Subcutaneous abdominal adipose tissue (tissue), 5 donors: ENCODE data around the gene FBXO10.

ENCODE experiments used
- H3K27ac ChIP-seq: one replicate; pipeline ENCODE4 v1.7.0; 2013; ENCODE audit warnings: low read depth, mild to moderate bottlenecking, inconsistent platforms, low read length, moderate library complexity
- H3K27me3 ChIP-seq, 5 donors: one replicate each; pipeline ENCODE4 v1.7.0; 2013; ENCODE audit warnings: low read length in 5 of 5, inconsistent platforms in 1 of 5; ENCODE audit not compliant: control insufficient read depth in 5 of 5, insufficient read depth in 4 of 5
- H3K36me3 ChIP-seq, 5 donors: one replicate each; pipeline ENCODE4 v1.7.0; 2013; ENCODE audit warnings: low read length in 5 of 5; ENCODE audit not compliant: control insufficient read depth in 5 of 5, insufficient read depth in 5 of 5
- H3K4me1 ChIP-seq, 5 donors: one replicate each; pipeline ENCODE4 v1.7.0; 2013; ENCODE audit warnings: low read length in 5 of 5, mild to moderate bottlenecking in 3 of 5, moderate library complexity in 1 of 5; ENCODE audit not compliant: control insufficient read depth in 5 of 5, insufficient read depth in 5 of 5
- H3K4me3 ChIP-seq, 5 donors: one replicate each; pipeline ENCODE4 v1.7.0; 2013; ENCODE audit warnings: low read length in 5 of 5, low read depth in 1 of 5
- H3K9ac ChIP-seq, 5 donors: one replicate each; pipeline ENCODE4 v1.7.0; 2013; ENCODE audit warnings: low read length in 5 of 5, mild to moderate bottlenecking in 4 of 5, moderate library complexity in 3 of 5
- H3K9me3 ChIP-seq, 5 donors: one replicate each; pipeline ENCODE4 v1.7.0; 2013; ENCODE audit warnings: low read length in 5 of 5; ENCODE audit not compliant: control insufficient read depth in 5 of 5
- donor health status: healthy.
- donor health status: healthy.
- donor health status: healthy.
- donor health status: healthy.
- donor health status: healthy.

The FBXO10 gene

DNA sequence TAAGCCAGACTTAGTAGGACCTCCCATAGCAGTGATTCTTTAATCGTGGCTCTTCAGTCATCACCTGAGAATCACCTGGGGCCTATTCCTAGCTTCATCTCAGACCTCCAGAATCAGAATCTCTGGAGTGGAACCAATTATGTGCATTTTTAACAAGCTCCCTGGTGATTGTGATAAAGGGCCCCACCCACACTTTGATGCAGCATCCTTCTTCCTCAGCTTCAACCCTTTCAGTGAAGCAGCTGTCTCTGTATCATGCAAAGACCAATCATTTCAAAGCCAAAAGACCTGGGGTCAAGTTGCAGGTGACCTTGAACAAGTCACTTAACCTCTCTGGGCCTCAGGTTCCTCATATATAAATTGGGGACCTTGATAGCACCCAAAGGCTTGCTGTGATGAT, 17.1 kb downstream of the FBXO10 start:
- Histone ChIP-seq H3K27ac (no peak overlapping the region), H3K9me3 (no peaks in the 10 kb centered on the region), H3K36me3 (peaks cover 0 to 6% (median 0%) of the 10 kb centered on the region in 5 donors), H3K9ac (no peak overlapping the region), H3K27me3 (no peaks in the 10 kb centered on the region), H3K4me1 (no peaks in the 10 kb centered on the region), H3K4me3 (no peak overlapping the region)

DNA sequence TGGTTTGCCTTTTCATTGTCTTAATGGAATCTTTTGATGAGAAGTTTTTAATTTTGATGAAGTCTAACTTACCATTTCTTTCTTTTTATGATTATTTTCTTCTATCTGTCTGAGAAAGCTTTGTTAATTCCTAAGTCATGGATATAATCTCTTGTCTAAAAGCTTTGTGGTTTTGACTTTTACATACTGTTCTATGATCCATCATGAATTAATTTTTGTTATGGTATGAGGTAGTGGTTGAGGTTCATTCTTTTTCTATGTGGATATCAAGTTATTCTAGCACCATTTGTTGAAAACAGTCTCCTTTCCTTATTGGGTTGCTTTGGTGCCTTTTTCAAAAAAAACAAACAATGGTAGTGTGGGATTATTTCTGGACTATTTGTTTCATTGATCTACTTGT, 20.4 kb downstream of the FBXO10 start:
- Histone ChIP-seq H3K9ac (no peak overlapping the region), H3K4me1 (no peaks in the 10 kb centered on the region), H3K27ac (no peak overlapping the region), H3K9me3 (no peaks in the 10 kb centered on the region), H3K4me3 (no peak overlapping the region), H3K36me3 (no peaks in the 10 kb centered on the region), H3K27me3 (no peaks in the 10 kb centered on the region)

DNA sequence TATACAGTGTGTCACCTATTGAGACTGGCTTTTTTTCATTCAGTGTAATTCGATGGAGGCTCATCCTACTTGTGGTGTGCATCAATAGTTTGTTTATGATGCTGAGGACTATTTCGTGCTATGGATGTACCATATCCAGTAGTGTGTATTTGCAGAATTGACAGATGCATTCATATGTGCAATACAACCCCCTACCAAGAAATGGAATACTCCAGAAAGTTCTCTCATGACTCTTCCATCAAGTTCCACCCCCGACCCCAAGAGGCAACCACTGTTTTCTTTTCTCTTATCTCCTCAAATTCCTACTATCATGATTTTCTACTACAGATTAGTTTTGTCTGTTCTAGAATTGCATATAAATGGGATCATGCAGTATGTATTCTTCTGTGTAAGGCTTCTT, 21.9 kb downstream of the FBXO10 start:
- Histone ChIP-seq H3K27ac (no peak overlapping the region), H3K4me3 (no peak overlapping the region), H3K27me3 (no peaks in the 10 kb centered on the region), H3K9me3 (no peaks in the 10 kb centered on the region), H3K36me3 (no peaks in the 10 kb centered on the region), H3K4me1 (no peaks in the 10 kb centered on the region), H3K9ac (no peak overlapping the region)

DNA sequence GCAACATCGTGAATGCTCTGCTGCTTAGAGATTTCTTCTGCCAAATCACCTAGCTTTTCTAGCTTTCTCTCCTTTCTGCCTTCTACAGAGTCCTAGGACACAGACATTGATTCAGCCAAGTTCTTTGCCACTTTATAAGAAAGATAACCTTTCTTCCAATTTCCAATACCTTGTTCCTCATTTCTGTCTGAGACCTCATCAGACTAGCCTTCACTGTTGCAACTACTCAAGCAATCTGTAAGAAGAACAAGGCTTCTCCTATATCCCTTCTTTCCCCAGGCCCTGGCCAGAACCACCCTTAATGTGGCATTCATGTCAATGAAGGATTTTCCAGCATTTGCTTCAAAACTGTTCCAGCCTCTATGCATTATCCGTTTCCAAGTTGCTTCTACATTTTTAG, 24.3 kb downstream of the FBXO10 start:
- Histone ChIP-seq H3K27me3 (no peaks in the 10 kb centered on the region), H3K9me3 (no peaks in the 10 kb centered on the region), H3K4me3 (no peak overlapping the region), H3K4me1 (no peaks in the 10 kb centered on the region), H3K36me3 (no peaks in the 10 kb centered on the region), H3K9ac (no peak overlapping the region), H3K27ac (no peak overlapping the region)

DNA sequence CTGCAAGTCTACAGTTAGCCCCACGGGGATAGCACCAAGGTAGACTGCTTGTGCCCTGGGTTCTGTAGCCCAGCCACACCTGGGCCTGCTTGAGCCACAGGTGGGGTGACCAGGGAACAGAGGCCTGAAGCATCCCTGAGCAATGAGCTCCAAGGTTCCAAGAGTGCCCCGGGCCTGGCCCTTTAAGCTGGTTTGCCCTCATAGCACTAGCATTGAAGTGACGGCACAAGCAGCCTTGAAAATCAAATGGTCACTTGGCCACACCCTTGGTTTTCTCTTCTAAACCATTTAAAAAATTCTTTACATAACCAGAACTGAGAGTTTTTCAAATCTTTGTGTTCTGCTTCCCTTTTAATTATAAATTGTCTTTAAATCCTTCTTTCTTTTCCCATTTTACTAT, 24.7 kb downstream of the FBXO10 start:
- Histone ChIP-seq H3K9ac (no peak overlapping the region), H3K27me3 (no peaks in the 10 kb centered on the region), H3K4me1 (no peaks in the 10 kb centered on the region), H3K4me3 (no peak overlapping the region), H3K27ac (no peak overlapping the region), H3K36me3 (no peaks in the 10 kb centered on the region), H3K9me3 (no peaks in the 10 kb centered on the region)

DNA sequence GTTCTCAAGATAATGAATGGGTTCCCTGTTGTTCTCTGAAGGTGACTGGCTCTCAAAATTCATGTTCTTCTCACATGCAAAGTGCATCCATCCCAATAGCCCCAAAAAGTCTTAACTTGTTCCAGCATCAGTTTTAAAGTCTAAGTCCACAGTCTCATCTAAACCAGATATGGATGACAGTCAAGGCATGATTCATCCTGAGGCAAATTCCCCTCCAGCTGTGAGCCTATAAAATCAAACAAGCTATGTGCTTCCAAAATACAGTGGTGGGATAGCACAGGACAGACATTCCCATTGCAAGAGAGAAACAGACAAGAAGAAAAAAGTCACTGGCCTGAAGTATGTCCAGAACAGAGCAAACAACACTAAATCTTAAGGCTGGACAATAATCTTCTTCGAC, 25.4 kb downstream of the FBXO10 start:
- H3K36me3 ChIP-seq, result no peaks in the 10 kb centered on the region
- H3K27me3 ChIP-seq, result no peaks in the 10 kb centered on the region
- no peaks in the 10 kb centered on the region for H3K4me1 ChIP-seq
- H3K9me3 ChIP-seq, result no peaks in the 10 kb centered on the region
- no peak overlapping the region for H3K9ac ChIP-seq
- H3K27ac ChIP-seq, result no peak overlapping the region
- H3K4me3 ChIP-seq, result no peak overlapping the region

DNA sequence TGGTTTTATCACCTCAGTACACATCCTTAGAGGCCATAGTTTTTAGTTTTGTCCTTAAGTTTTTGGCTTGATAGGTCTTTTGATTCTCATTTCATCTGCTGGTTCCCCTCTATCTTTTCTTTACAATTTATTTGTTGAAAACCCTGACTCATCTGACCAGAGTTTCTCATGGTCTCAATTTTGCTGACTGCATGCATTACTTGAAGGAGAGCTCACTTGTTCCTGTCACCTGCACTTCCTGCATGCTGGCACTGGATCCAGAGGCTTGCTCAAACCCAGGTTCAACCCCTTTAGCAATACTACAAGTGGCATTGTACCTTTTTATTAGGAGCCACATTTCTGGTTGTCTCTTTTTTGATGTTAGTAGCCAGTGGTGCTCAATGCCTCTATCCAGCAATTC, 26.7 kb downstream of the FBXO10 start:
- Histone ChIP-seq H3K4me3 (no peak overlapping the region), H3K9me3 (no peaks in the 10 kb centered on the region), H3K4me1 (no peaks in the 10 kb centered on the region), H3K9ac (no peak overlapping the region), H3K27me3 (no peaks in the 10 kb centered on the region), H3K36me3 (no peaks in the 10 kb centered on the region), H3K27ac (no peak overlapping the region)

DNA sequence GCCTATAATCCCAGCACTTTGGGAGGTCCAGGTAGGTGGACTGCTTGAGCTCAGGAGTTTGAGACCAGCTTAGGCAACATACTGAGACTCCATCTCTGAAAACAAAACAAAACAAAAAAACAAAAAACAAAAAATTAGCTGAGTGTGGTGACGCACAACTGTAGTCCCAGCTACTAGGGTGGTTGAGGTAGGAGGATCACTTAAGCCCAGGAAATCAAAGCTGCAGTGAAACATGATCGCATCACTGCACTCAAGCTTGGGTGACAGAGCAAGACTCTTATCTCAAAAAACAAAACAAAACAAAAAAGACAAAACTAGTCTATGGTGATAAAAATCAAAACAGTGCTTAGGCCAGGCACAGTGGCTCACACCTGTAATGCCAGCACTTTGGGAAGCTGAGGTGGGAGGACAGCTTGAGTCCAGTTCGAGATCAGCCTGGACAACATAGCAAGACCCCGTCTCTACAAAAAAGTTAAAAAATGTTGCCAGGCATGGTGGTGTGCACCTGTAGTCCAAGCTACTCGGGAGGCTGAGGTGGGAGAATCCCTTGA, 28.8 kb downstream of the FBXO10 start:
- no peaks in the 10 kb centered on the region for H3K36me3 ChIP-seq
- no peaks in the 10 kb centered on the region for H3K9me3 ChIP-seq
- H3K4me1 ChIP-seq, result no peaks in the 10 kb centered on the region
- H3K9ac ChIP-seq, result no peak overlapping the region
- H3K27me3 ChIP-seq, result no peaks in the 10 kb centered on the region
- no peak overlapping the region for H3K27ac ChIP-seq
- H3K4me3 ChIP-seq, result no peak overlapping the region

DNA sequence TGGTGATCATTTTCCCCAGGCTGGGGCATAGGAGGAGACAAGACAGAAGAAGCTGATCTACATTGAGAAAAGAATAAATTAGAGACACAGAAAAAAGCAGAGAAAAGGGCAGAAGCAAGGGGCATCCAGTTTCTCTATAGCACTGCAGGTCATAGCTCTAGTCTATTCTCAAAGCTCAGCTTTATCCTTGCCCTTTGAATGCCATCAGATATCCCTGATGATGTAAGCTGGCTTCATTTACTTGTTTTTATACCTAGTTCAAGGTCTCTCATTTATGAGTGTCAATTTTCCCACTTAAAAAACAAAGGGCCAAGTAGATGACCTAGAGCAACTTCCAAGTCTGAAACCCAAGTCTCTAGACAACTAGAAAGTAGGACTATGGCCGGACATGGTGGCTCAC, 32.7 kb downstream of the FBXO10 start:
- Histone ChIP-seq H3K9ac (no peak overlapping the region), H3K27ac (no peak overlapping the region), H3K4me3 (no peak overlapping the region), H3K4me1 (peaks cover 2 to 6% (median 5%) of the 10 kb centered on the region in 5 donors), H3K9me3 (no peaks in the 10 kb centered on the region), H3K36me3 (peaks cover 0 to 18% (median 12%) of the 10 kb centered on the region in 5 donors), H3K27me3 (no peaks in the 10 kb centered on the region)

DNA sequence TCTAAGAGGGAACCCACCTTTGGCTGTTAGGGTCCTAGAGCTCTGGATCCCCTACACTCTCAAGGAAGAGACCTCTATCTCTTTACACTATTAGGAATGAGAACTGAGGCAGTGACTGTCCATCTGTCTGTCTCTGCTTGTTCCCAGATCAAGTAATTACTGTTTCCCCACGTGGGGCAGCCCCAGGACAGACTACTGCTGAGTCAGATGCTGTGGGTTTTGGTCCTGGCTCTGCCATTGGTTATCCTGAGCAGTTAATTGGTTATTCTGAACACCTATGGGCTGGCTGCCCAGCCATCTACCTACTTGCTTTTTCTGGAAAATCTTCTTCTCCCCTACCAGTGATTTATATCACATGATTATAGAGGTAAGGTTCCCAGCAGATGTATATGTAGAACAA, 33.3 kb downstream of the FBXO10 start:
- H3K9ac ChIP-seq, result no peak overlapping the region
- no peaks in the 10 kb centered on the region for H3K9me3 ChIP-seq
- peaks cover 2 to 6% (median 5%) of the 10 kb centered on the region in 5 donors for H3K4me1 ChIP-seq
- peaks cover 0 to 24% (median 17%) of the 10 kb centered on the region in 5 donors for H3K36me3 ChIP-seq
- H3K27me3 ChIP-seq, result no peaks in the 10 kb centered on the region
- H3K4me3 ChIP-seq, result no peak overlapping the region
- H3K27ac ChIP-seq, result no peak overlapping the region

DNA sequence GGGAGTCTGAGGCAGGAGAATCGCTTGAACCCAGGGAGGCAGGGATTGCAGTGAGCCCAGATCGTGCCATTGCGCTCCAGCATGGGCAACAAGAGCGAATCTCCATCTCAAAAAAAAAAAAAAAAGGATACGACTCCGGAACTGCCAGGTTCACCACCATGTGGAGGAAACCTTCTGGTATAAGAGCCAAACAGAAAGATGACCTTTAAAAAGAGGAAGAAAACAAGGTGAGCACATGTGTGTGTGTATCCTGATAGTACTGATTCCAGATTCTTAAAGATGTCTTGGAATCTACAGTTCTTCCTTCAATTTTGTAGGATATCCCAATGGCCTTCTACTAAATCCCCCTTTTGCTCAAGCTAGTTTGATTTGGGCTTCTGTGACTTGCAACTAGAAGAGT, 33.7 kb downstream of the FBXO10 start:
- peaks cover 0 to 28% (median 21%) of the 10 kb centered on the region in 5 donors for H3K36me3 ChIP-seq
- H3K4me1 ChIP-seq, result peaks cover 2 to 6% (median 5%) of the 10 kb centered on the region in 5 donors
- H3K27me3 ChIP-seq, result no peaks in the 10 kb centered on the region
- no peaks in the 10 kb centered on the region for H3K9me3 ChIP-seq
- H3K9ac ChIP-seq, result no peak overlapping the region
- H3K27ac ChIP-seq, result no peak overlapping the region
- no peak overlapping the region for H3K4me3 ChIP-seq
